ENCODE data around the gene PDZD4.

PDZD4 gene

DNA sequence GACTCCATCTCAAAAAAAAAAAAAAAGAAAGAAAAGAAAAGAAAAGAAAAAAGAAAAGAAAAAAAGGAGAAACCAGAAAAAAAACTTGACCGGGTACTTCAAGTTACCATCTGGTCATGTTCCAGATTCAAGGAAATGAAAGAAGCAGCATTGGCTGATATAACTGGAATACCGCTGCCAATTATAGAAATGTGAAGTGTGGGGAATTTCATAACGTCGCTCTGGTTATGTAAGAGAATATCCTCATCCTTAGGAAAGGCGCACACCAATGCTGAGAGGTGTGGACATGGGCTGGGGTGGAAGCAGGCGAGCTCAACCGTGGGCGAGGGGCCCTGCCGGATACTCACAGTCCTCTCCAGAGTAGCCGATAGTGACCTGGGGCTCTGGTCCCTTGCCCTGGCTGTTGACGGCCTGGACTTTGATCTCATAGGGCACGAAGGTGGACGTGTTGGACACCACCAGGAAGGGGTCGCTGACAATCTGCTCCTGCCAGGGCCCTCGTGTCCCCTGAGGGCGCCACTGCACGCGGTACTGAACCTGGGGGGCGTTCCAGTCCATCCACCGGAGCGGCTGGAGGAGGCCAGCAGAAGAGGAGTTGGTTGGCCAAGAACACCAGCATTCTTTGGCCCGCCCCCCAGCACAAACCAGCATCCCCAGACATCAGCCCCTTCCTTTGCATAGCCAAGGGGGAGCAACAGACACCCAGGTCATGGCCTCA, 36.1 kb upstream of the PDZD4 start:
- H3K9me3 ChIP-seq (ENCODE audit: control insufficient read depth, low read length) = no peaks in the 10 kb centered on the region
- H3K4me3 ChIP-seq (ENCODE audit: insufficient read depth, low read depth, low read length, poor library complexity, severe bottlenecking) = no peak overlapping the region
- DNase-seq = no peak
- H3K27me3 ChIP-seq (replicated peaks; ENCODE audit: control insufficient read depth, insufficient read depth, low read length, poor library complexity, severe bottlenecking) = no peaks in the 10 kb centered on the region
- no peaks in the 10 kb centered on the region for H3K4me1 ChIP-seq (ENCODE audit: control insufficient read depth, insufficient read depth, low read length, poor library complexity, severe bottlenecking)
- no peaks in the 10 kb centered on the region for H3K36me3 ChIP-seq (ENCODE audit: control insufficient read depth, insufficient read depth, low read length)
- H3K27ac ChIP-seq (ENCODE audit: insufficient read depth, low read length, poor library complexity, severe bottlenecking) = no peak overlapping the region

- Histone ChIP-seq H3K4me1 (ENCODE audit: control insufficient read depth, insufficient read depth, low read length, poor library complexity, severe bottlenecking) (no peaks in the 10 kb centered on the region), H3K27me3 (replicated peaks; ENCODE audit: control insufficient read depth, insufficient read depth, low read length, poor library complexity, severe bottlenecking) (no peaks in the 10 kb centered on the region), H3K9me3 (ENCODE audit: control insufficient read depth, low read length) (no peaks in the 10 kb centered on the region), H3K27ac (ENCODE audit: insufficient read depth, low read length, poor library complexity, severe bottlenecking) (no peak overlapping the region), H3K36me3 (ENCODE audit: control insufficient read depth, insufficient read depth, low read length) (no peaks in the 10 kb centered on the region), H3K4me3 (ENCODE audit: insufficient read depth, low read depth, low read length, poor library complexity, severe bottlenecking) (no peak overlapping the region)
- no peak for DNase-seq
These were observed 35.3 kb upstream of the PDZD4 start for GRCh38 chrX:153865685-153866084.

DNA sequence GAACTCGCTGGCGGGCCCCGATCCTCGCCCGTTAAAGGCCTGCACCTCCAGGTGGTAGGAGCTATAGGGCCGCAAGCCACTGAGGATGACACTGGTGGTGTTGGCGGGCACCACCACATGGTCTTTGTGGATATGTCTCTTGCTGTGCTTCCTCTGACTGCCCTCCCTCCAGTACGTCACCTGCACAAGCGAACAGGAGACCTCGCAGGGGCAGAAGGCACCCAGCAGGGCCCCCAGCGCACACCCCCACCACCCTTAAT, 34.9 kb upstream of the PDZD4 start:
- DNase-seq = no peak
- Histone ChIP-seq H3K9me3 (ENCODE audit: control insufficient read depth, low read length) (no peaks in the 10 kb centered on the region), H3K36me3 (ENCODE audit: control insufficient read depth, insufficient read depth, low read length) (no peaks in the 10 kb centered on the region), H3K27ac (ENCODE audit: insufficient read depth, low read length, poor library complexity, severe bottlenecking) (no peak overlapping the region), H3K27me3 (replicated peaks; ENCODE audit: control insufficient read depth, insufficient read depth, low read length, poor library complexity, severe bottlenecking) (no peaks in the 10 kb centered on the region), H3K4me3 (ENCODE audit: insufficient read depth, low read depth, low read length, poor library complexity, severe bottlenecking) (no peak overlapping the region), H3K4me1 (ENCODE audit: control insufficient read depth, insufficient read depth, low read length, poor library complexity, severe bottlenecking) (no peaks in the 10 kb centered on the region)

DNA sequence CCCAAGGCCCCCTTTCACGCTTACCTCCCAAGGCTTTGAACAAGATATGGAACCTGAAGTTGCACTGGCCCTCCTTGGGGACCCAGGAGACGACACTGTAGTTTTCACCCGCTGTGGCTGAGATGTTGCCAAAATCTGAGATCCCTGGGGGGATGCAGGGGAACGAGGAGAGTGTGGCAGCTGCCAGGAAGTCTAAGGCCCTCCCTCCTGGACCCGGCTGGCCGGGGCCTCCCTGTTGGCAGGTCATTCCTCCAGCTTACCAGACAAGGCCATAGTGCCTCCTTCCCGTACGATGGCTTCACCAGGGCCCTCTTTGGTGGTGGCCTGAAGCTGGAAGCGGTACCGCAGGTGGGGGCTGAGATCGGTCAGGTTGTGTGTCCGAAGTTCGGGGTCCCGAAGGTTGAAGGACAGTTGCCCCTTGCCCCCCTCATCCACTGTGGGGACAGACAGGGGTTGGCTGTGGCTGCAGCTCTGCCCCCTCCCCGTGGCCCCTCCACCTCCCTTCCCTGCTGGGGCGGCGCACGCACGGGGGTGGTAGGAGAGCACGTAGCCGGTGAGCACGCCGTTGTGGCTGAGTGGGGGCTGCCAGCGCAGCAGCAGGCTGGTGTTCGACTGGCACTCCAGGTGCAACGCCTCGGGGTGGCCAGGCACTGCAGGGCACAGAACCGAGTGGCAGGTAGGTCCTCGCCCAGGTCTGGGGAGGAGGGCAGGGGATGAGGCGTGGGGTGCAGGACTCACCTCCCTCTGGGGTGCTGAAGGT, 34.4 kb upstream of the PDZD4 start:
- H3K4me3 ChIP-seq (ENCODE audit: insufficient read depth, low read depth, low read length, poor library complexity, severe bottlenecking) = no peak overlapping the region
- H3K36me3 ChIP-seq (ENCODE audit: control insufficient read depth, insufficient read depth, low read length) = no peaks in the 10 kb centered on the region
- no peaks in the 10 kb centered on the region for H3K4me1 ChIP-seq (ENCODE audit: control insufficient read depth, insufficient read depth, low read length, poor library complexity, severe bottlenecking)
- H3K27ac ChIP-seq (ENCODE audit: insufficient read depth, low read length, poor library complexity, severe bottlenecking) = no peak overlapping the region
- no peak for DNase-seq
- no peaks in the 10 kb centered on the region for H3K27me3 ChIP-seq (replicated peaks; ENCODE audit: control insufficient read depth, insufficient read depth, low read length, poor library complexity, severe bottlenecking)
- H3K9me3 ChIP-seq (ENCODE audit: control insufficient read depth, low read length) = no peaks in the 10 kb centered on the region

DNA sequence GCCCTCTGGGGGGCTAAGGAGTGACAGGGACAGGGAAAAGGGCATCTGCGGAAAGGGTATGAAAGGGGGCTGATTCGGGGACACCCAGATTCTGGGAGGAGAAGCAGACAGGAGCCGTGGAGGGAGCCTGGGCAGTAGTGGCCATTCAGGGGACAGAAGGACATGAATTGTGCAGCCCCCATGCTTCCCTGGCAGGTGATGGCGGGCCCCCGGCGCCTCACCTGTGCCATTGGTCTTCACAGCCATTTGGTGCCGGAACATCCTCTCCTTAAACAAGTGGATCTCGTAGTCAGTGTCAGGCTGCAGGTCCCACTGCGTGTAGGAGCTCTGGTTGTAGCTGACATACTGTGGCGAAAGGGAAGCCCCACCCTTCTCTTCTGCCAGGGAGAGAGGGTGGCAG, 33.8 kb upstream of the PDZD4 start:
- H3K36me3 ChIP-seq (ENCODE audit: control insufficient read depth, insufficient read depth, low read length) = no peaks in the 10 kb centered on the region
- no peaks in the 10 kb centered on the region for H3K27me3 ChIP-seq (replicated peaks; ENCODE audit: control insufficient read depth, insufficient read depth, low read length, poor library complexity, severe bottlenecking)
- no peak overlapping the region for H3K27ac ChIP-seq (ENCODE audit: insufficient read depth, low read length, poor library complexity, severe bottlenecking)
- H3K4me3 ChIP-seq (ENCODE audit: insufficient read depth, low read depth, low read length, poor library complexity, severe bottlenecking) = no peak overlapping the region
- no peaks in the 10 kb centered on the region for H3K4me1 ChIP-seq (ENCODE audit: control insufficient read depth, insufficient read depth, low read length, poor library complexity, severe bottlenecking)
- DNase-seq = no peak
- H3K9me3 ChIP-seq (ENCODE audit: control insufficient read depth, low read length) = no peaks in the 10 kb centered on the region

DNA sequence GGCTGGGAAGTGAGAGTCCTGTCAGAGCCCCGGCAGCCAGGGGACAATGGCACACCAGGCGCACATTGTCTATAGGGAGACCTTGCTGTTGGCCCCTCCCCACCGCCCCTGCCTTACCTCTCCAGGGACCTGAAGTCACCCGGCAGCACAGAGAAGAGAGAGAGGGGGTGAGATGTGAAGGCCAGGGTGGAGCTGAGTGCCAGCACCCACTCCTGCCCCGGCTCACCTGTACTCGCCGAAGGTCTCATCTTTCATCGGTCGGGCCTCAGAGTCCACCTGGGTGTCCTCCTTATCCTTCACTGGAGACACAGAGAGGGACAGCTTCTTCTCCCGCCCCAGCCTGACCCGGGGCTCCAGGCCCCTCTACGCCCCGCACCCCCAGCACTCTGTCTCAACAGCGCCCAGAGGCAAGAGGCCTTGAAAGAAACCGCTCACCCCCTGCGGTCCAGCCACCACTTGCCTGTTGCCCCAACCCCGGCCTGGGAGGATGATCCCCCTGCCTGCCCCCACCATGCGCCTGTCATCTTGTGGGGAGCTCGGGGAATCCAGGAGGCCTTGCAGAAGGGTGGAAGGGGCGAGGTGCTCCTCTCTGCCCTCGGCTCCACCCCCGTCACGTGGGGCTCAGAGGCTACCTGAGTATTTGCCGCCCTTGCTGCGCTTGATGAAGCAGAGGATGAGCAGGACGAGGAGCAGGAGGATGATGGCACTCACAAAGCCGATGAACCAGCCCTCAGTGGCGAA, 33.1 kb upstream of the PDZD4 start:
- Histone ChIP-seq H3K27me3 (replicated peaks; ENCODE audit: control insufficient read depth, insufficient read depth, low read length, poor library complexity, severe bottlenecking) (no peaks in the 10 kb centered on the region), H3K36me3 (ENCODE audit: control insufficient read depth, insufficient read depth, low read length) (no peaks in the 10 kb centered on the region), H3K27ac (ENCODE audit: insufficient read depth, low read length, poor library complexity, severe bottlenecking) (no peak overlapping the region), H3K9me3 (ENCODE audit: control insufficient read depth, low read length) (no peaks in the 10 kb centered on the region), H3K4me3 (ENCODE audit: insufficient read depth, low read depth, low read length, poor library complexity, severe bottlenecking) (no peak overlapping the region), H3K4me1 (ENCODE audit: control insufficient read depth, insufficient read depth, low read length, poor library complexity, severe bottlenecking) (no peaks in the 10 kb centered on the region)
- DNase-seq = no peak

GRCh38 chrX:153862369-153863250, 32.3 kb upstream of the PDZD4 start:
- Histone ChIP-seq H3K4me1 (ENCODE audit: control insufficient read depth, insufficient read depth, low read length, poor library complexity, severe bottlenecking) (no peaks in the 10 kb centered on the region), H3K9me3 (ENCODE audit: control insufficient read depth, low read length) (no peaks in the 10 kb centered on the region), H3K36me3 (ENCODE audit: control insufficient read depth, insufficient read depth, low read length) (no peaks in the 10 kb centered on the region), H3K4me3 (ENCODE audit: insufficient read depth, low read depth, low read length, poor library complexity, severe bottlenecking) (no peak overlapping the region), H3K27me3 (replicated peaks; ENCODE audit: control insufficient read depth, insufficient read depth, low read length, poor library complexity, severe bottlenecking) (no peaks in the 10 kb centered on the region), H3K27ac (ENCODE audit: insufficient read depth, low read length, poor library complexity, severe bottlenecking) (no peak overlapping the region)
- DNase-seq = no peak

- Histone ChIP-seq H3K27ac (ENCODE audit: insufficient read depth, low read length, poor library complexity, severe bottlenecking) (no peak overlapping the region), H3K9me3 (ENCODE audit: control insufficient read depth, low read length) (no peaks in the 10 kb centered on the region), H3K4me1 (ENCODE audit: control insufficient read depth, insufficient read depth, low read length, poor library complexity, severe bottlenecking) (no peaks in the 10 kb centered on the region), H3K36me3 (ENCODE audit: control insufficient read depth, insufficient read depth, low read length) (no peaks in the 10 kb centered on the region), H3K4me3 (ENCODE audit: insufficient read depth, low read depth, low read length, poor library complexity, severe bottlenecking) (no peak overlapping the region), H3K27me3 (replicated peaks; ENCODE audit: control insufficient read depth, insufficient read depth, low read length, poor library complexity, severe bottlenecking) (no peaks in the 10 kb centered on the region)
- DNase-seq = no peak
These were observed 31.5 kb upstream of the PDZD4 start for GRCh38 chrX:153861733-153862310.

- H3K27me3 ChIP-seq (replicated peaks; ENCODE audit: control insufficient read depth, insufficient read depth, low read length, poor library complexity, severe bottlenecking) = no peaks in the 10 kb centered on the region
- H3K36me3 ChIP-seq (ENCODE audit: control insufficient read depth, insufficient read depth, low read length) = no peaks in the 10 kb centered on the region
- H3K4me1 ChIP-seq (ENCODE audit: control insufficient read depth, insufficient read depth, low read length, poor library complexity, severe bottlenecking) = no peaks in the 10 kb centered on the region
- no peak for DNase-seq
- H3K4me3 ChIP-seq (ENCODE audit: insufficient read depth, low read depth, low read length, poor library complexity, severe bottlenecking) = no peak overlapping the region
- H3K27ac ChIP-seq (ENCODE audit: insufficient read depth, low read length, poor library complexity, severe bottlenecking) = no peak overlapping the region
- H3K9me3 ChIP-seq (ENCODE audit: control insufficient read depth, low read length) = no peaks in the 10 kb centered on the region
These were observed 30.8 kb upstream of the PDZD4 start for GRCh38 chrX:153861151-153861550.
